Thoracic aorta (tissue), 2 donors: Measurements from ENCODE around the gene SPEN. TPM values are rescaled to one million over a fixed set of nuclear protein-coding genes. Genes with fewer than 3 reads are reported as not detected.

Source experiments
- ATAC-seq: fragments of 150-250 bp; one replicate; pipeline ENCODE4 v1.8.0; 2017; ENCODE audit warnings: low read depth; ENCODE audit not compliant: insufficient number of reproducible peaks, low FRiP score
- DNase-seq: peaks from one replicate; pipeline ENCODE4 v3.0.0-alpha.2; 2020; ENCODE audit warnings: low spot score
- H3K27ac ChIP-seq, 2 donors: fragments of 200-600 bp; sonication (generic); 1 replicate in 1 of 2; 2 replicates in 1 of 2; pipeline ENCODE4 v1.5.1; 2016; ENCODE audit warnings: mild to moderate bottlenecking in 2 of 2, moderate library complexity in 2 of 2
- H3K27me3 ChIP-seq: fragments of 200-600 bp; sonication (generic); replicated peaks from 2 replicates; pipeline ENCODE4 v1.6.0; 2016; ENCODE audit warnings: mild to moderate bottlenecking; ENCODE audit not compliant: insufficient read depth
- H3K36me3 ChIP-seq: fragments of 200-600 bp; sonication (generic); one replicate; pipeline ENCODE4 v1.5.1; 2016
- H3K4me1 ChIP-seq, 2 donors: fragments of 200-600 bp; sonication (generic); 1 replicate in 1 of 2; 2 replicates in 1 of 2; pipeline versions ENCODE4 v1.5.1 to v1.6.0; 2016; ENCODE audit warnings: low read depth in 2 of 2, mild to moderate bottlenecking in 1 of 2; ENCODE audit not compliant: control insufficient read depth in 1 of 2
- H3K4me3 ChIP-seq: fragments of 200-600 bp; sonication (generic); 2 replicates; pipeline ENCODE4 v1.5.1; 2016; ENCODE audit warnings: mild to moderate bottlenecking
- H3K9me3 ChIP-seq: fragments of 200-600 bp; sonication (generic); 2 replicates; pipeline ENCODE4 v1.5.1; 2016
- total RNA-seq, 2 donors: library from RNA; depleted of rRNA; stranded (reverse); fragments of >200 nt; gene quantifications; one replicate each; pipeline versions ENCODE4 v1.1.0 to v1.2.3, GENCODE V29; 2016
- TF ChIP-seq, protein P1 (sequence below): fragments of 200-600 bp; sonication (generic); IDR thresholded peaks from one replicate; pipeline ENCODE4 v1.5.1; 2019; ENCODE audit warnings: antibody characterized with exemption

Gene SPEN
- total RNA-seq, 2 donors from 2014 or later = 52.3 to 96.9 TPM

DNA sequence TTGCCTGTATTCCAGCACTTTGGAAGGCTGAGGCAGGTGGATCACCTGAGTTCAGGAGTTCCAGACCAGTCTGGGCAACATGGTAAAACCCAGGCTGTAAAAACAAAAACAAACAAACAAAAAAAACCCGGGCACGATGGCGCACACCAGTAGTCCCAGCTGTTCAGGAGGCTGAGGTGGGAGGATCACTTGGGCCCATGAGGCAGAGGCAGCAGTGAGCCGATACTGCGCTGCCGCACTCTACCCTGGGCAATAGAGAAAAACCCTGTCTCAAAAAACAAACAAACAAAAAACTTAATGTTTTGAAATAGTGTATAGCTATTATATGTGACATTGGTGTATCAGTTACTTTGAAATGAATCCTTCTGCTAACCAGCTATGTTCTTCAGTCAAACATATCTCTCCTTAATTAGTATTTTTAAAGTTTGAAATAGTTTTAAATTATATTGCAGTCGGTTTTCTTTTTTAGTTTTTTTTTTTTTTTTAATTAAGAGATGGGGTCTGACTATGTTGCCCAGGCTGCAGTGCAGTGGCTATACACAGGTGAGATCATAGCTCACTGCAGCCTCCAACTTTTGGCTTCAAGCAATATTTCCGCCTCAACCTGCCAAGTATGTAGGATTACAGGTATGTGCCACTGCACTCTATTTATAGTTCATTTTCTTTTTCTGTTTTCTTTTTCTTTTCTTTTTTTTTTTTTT, 11.3 kb downstream of the SPEN start:
- no peaks in the 10 kb centered on the region for H3K36me3 ChIP-seq
- H3K4me1 ChIP-seq = peaks cover 28 to 61% of the 10 kb centered on the region in 2 donors
- TF ChIP-seq, protein P1, sequence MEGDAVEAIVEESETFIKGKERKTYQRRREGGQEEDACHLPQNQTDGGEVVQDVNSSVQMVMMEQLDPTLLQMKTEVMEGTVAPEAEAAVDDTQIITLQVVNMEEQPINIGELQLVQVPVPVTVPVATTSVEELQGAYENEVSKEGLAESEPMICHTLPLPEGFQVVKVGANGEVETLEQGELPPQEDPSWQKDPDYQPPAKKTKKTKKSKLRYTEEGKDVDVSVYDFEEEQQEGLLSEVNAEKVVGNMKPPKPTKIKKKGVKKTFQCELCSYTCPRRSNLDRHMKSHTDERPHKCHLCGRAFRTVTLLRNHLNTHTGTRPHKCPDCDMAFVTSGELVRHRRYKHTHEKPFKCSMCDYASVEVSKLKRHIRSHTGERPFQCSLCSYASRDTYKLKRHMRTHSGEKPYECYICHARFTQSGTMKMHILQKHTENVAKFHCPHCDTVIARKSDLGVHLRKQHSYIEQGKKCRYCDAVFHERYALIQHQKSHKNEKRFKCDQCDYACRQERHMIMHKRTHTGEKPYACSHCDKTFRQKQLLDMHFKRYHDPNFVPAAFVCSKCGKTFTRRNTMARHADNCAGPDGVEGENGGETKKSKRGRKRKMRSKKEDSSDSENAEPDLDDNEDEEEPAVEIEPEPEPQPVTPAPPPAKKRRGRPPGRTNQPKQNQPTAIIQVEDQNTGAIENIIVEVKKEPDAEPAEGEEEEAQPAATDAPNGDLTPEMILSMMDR = no peak
- DNase-seq (no peak), ATAC-seq (no peak)
- H3K4me3 ChIP-seq = no peak overlapping the region
- H3K9me3 ChIP-seq = no peaks in the 10 kb centered on the region
- H3K27me3 ChIP-seq = no peaks in the 10 kb centered on the region
- no peak overlapping the region for H3K27ac ChIP-seq

DNA sequence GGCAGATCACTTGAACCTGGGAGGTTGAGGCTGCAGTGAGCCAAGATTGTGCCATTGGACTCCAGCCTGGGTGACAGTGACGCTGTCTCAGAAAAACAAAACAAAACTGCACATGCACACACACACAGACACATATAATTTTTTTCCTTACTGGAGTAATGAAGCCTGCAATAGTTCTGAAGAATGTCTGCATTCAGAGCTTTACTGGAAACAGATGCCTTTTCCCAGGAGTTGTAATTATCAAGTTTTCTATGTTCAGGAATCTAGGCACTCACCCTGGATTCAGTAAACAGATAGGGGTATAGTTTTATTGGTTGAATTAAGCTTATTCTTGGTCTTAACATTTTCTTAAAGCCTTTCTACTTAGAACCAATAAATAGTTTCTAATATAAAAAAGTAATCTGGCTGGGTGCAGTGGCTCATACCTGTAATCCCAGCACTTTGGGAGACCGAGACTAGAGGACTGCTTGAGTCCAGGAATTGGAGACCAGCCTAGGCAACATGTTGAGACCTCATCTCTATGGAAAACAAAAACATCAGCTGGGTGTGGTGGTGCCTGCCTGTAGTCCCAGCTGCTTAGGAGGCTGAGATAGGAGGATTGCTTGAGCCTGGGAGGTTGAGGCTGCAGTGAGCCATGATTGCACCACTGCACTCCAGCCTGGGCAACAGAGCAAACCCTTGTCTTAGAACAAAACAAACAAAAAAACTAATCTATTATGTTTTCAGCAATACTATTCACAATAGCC, 15.8 kb downstream of the SPEN start:
- Histone ChIP-seq H3K9me3 (no peaks in the 10 kb centered on the region), H3K4me3 (no peak overlapping the region), H3K27me3 (no peaks in the 10 kb centered on the region), H3K4me1 (peaks cover 29 to 47% of the 10 kb centered on the region in 2 donors), H3K27ac (no peak overlapping the region), H3K36me3 (no peaks in the 10 kb centered on the region)
- TF ChIP-seq, protein P1 = no peak
- DNase-seq = no peak
- no peak for ATAC-seq

DNA sequence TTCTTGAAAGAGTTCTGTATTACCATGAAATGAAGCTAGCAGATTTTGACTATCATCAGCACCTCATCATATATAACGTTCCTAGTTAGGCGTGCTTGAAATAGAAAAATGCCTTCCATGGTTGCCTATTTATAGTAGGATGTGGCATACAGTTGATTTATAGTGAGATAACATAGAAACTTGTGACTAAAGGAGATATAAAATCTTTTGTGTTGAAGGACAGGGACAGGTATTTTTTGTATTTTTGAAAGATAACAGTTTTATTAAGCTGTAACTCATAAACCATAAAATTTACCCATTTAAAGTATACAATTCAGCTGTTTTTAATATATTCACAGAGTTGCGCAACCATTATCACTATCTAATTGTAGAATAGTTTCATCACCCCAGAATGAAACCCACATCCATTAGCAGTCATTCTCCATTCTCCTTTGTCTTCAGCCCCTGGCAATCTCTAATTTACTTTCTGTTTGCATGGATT, 19.3 kb downstream of the SPEN start:
- no peaks in the 10 kb centered on the region for H3K36me3 ChIP-seq
- ATAC-seq (no peak), DNase-seq (no peak)
- H3K4me3 ChIP-seq = no peak overlapping the region
- TF ChIP-seq, protein P1 = no peak
- peak overlapping the region in 1 of 2 donors; percentile 2 for H3K27ac ChIP-seq
- no peaks in the 10 kb centered on the region for H3K27me3 ChIP-seq
- H3K4me1 ChIP-seq = peaks cover 32 to 53% of the 10 kb centered on the region in 2 donors
- no peaks in the 10 kb centered on the region for H3K9me3 ChIP-seq

DNA sequence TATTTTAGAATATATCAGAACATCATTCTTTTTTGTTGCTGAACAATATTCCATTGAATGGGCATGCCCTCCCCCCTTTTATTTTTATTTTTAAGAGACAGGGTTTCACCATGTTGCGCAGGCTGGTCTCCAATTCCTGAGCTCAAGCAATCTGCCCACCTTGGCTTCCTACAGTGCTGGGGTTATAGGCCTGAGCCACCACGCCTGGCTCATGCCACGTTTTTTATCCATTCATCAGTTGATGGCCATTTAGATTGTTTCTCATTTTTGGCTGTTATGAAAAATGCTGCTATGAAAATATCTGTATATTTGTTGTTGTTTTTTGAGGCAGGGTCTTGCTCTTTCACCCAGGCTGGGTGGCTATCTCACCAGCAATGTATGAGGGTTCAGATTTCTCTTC, 19.8 kb downstream of the SPEN start:
- peaks cover 31 to 57% of the 10 kb centered on the region in 2 donors for H3K4me1 ChIP-seq
- no peak overlapping the region for H3K4me3 ChIP-seq
- no peak for ATAC-seq
- no peaks in the 10 kb centered on the region for H3K27me3 ChIP-seq
- no peaks in the 10 kb centered on the region for H3K36me3 ChIP-seq
- DNase-seq = no peak
- no peak overlapping the region for H3K27ac ChIP-seq
- H3K9me3 ChIP-seq = no peaks in the 10 kb centered on the region
- TF ChIP-seq, protein P1 = no peak

DNA sequence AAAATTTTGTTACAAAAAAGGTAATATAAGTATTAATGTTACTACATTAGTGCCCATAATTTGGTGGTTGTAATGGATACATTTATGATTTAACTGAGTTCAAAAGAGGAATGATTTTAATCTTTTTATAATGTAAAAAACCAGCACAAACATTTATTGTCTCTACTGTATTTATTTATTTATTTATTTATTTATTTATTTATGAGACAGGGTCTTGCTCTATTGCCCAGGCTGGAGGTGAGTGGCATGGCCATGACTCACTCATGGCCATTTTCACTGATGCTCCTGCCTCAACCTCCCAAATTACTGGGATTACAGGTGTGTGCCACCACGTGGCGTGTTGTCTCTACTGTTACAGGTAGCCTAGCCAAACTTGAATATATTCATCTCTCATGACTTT, 21.9 kb downstream of the SPEN start:
- peaks cover 5% of the 10 kb centered on the region for H3K36me3 ChIP-seq
- H3K4me1 ChIP-seq = peaks cover 23 to 51% of the 10 kb centered on the region in 2 donors
- H3K4me3 ChIP-seq = no peak overlapping the region
- H3K9me3 ChIP-seq = no peaks in the 10 kb centered on the region
- TF ChIP-seq, protein P1 = no peak
- no peak overlapping the region for H3K27ac ChIP-seq
- H3K27me3 ChIP-seq = no peaks in the 10 kb centered on the region
- DNase-seq = no peak
- ATAC-seq = no peak
